ENCODE data around the gene RMND5B.
A peak's percentile ranks its signal among the peaks of the same experiment; 100 is the strongest.
"Not testable (repeated sequence)": the region's sequence is repeated elsewhere in the genome, so short reads cannot be mapped to it uniquely, and the experiment has no call there.

Gene RMND5B

DNA sequence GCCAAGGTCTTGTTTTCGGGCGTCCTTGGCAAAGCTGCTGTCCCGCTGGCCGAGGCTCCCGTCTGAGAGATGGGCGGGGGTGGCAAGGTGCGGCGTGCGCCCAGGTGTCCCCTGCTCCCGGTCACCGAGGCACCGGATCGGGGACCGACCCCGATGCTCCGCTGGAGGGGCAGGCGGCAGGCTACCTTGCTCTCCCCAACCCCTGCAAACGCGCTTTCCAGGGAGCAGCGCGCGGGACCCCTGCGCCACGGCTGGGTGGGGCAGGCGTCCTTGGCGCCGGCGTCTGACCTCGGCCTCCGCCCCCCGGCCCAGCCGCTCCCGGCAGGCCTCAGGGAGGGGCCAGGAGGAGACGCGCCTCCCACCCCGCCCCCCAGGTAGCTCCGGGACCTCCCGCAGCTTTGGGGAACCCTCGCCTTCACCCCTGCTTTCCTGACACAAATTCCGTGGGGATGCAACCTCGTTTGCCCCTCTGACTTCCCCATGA lies 16.9 kb upstream of the RMND5B start:
- no peak for DNase-seq (ENCODE audit: low read depth)

GRCh38 chr5:178114325-178115135 lies 16.3 kb upstream of the RMND5B start:
- peak; percentile 43 for DNase-seq (ENCODE audit: low read depth)

- DNase-seq (ENCODE audit: low read depth), result no peak
These were observed 15.5 kb upstream of the RMND5B start for GRCh38 chr5:178115136-178115813.

- DNase-seq (ENCODE audit: low read depth), result no peak
These were observed 15.0 kb upstream of the RMND5B start for GRCh38 chr5:178115814-178116142.

DNA sequence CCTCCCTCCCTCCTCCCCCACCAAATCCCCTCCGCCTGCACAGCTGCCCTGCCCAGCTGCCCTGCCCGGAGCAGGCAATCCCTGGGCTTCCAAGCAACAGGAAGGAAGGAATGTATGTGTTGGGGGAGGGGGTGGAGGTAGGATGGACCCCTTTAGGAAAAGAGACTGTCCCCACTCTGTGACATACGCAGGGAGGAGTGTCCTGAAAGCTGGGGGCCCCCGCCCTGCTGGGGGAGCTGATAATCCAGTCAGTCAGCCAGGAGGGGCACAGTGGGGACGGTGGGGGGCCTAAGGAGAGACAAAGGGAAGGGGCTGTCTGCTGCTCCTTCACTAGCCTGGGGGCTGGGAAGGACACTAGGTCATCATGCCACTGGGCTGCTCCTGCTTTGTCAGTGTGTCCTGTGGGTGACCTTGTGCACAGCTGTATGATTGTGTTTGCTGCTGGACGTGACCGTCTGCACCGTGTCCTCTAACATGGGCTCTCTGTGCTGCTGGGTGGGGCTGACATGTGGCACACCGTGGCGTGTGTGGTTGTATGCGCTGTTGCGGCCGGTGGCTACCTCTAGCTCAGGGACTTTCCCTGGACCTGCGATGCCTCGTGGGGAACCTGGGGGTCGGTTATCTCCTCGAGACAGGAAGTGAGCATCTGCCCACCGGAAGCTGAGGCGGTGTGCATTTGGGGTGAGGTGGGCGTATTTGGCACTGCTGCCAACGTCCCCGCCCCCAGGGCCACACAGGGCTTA lies 14.5 kb upstream of the RMND5B start:
- DNase-seq (ENCODE audit: low read depth), result peak; percentile 79

DNA sequence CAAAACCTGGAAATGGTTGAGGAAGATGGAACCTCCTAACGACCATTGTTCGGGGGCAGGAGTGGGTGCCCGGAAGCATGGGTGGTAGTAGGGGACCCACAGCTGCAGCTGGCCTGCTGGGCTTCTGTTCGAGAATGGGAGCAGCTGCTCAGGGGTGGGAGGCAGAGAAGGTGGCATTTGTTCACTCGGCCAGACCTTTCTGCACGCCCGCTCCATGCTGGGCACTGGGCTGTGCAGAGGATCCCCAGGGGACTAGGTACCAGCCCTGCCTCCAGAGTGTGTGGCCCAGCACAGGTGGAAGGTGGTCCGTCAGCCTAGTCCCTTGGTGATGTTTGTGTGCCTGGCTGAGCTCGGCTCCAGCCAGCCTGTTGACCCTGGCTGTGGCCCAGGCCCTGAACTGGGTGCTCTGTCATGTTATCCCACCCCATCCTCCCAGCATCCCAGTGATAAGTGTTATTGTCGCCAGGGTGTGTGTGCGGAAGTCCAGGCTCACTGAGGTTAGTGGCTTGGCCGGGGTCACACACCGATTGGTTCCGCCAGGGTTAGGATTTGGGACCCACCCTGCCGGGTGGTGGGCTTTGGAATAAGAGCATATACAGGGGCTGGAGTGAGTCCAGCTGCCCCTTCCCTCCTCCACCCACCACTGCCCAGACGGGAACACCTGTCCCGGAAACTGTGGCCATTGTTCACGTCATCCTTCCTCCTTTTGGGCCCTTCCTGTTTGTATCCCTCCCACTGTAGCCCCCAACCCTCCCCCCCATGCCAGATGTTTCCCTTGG lies 12.7 kb upstream of the RMND5B start:
- DNase-seq (ENCODE audit: low read depth), result no peak

DNA sequence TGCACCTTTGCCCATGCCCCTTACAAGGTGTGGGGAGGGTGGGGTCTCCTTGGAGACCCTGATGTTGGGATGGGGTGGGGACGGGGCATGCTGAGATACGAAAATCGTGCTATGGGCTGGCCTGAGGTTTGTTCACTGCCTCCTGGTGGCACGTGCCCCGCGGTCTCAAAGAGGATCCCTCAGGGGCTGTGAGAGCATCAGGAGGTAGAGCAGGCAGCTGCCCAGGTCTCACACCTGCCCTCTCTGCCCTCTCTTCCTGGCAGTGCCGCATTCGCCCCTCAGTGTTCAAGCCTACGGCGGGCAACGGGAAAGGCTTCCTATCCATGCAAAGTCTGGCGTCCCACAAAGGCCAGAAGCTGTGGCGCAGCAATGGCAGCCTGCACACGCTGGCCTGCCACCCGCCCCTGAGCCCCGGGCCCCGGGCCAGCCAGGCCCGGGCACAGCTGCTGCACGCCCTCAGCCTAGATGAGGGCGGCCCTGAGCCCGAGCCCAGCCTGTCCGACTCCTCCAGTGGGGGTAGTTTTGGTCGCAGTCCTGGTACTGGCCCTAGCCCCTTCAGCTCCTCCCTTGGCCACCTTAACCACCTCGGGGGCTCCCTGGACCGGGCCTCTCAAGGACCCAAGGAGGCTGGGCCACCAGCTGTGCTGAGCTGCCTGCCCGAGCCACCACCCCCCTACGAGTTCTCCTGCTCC lies 10.8 kb upstream of the RMND5B start:
- no peak for DNase-seq (ENCODE audit: low read depth)

DNA sequence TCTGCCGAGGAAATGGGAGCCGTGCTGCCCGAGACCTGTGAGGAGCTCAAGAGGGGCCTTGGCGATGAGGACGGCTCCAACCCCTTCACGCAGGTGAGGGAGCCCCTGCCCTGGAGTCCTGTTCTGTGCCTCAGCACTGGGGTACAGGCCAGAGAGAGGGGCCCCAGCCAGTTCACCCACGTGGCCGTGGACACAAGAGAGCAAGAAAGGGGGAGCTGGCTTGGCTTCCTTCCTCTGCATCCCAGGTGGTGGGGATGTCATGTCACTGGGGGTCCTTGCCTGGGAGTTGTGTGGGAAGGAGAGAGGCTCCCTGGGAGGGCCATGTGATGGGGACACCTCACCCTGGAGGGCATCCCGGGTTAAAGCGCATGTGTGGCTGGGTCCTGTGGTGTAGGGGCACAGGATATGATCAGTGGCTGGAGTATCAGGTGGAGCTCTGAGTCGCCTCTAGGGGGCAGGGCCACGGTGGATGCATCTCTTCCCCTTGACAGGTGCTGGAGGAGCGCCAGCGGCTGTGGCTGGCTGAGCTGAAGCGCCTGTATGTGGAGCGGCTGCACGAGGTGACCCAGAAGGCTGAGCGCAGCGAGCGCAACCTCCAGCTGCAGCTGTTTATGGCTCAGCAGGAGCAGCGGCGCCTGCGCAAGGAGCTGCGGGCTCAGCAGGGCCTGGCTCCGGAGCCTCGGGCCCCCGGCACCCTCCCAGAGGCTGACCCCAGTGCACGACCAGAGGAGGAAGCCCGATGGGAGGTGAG lies 10.0 kb upstream of the RMND5B start:
- DNase-seq (ENCODE audit: low read depth), result peak; percentile 50

DNA sequence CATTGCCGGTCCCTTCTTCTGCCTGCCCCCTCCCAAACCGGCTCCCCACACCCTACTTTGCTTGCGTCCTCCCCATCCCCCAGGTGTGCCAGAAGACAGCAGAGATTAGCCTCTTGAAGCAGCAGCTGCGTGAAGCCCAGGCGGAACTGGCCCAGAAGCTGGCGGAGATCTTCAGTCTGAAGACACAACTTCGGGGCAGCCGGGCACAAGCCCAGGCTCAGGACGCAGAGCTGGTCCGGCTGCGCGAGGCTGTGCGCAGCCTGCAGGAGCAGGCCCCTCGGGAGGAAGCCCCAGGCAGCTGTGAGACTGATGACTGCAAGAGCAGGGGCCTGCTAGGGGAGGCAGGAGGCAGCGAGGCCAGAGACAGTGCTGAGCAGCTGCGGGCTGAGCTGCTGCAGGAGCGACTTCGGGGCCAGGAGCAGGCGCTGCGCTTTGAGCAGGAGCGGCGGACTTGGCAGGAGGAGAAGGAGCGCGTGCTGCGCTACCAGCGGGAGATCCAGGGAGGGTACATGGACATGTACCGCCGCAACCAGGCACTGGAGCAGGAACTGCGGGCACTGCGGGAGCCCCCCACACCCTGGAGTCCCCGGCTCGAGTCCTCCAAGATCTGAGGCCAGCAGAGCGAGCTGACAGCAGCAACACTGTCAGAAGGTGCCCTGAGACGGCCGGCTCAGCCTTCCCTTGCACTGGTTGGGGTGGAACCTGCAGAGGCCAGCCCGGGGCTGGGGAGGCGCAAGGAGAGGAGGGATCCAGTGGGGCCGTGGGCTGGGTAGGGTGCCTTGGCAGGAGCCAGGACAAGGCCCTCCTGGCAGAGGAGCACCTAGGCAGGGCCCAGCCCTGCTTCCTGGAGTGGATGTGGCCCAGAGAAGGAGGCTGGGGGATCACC lies 9.2 kb upstream of the RMND5B start:
- no peak for DNase-seq (ENCODE audit: low read depth)

- DNase-seq (ENCODE audit: low read depth), result no peak
These were observed 8.5 kb upstream of the RMND5B start for GRCh38 chr5:178122346-178122745.

GRCh38 chr5:178123094-178123965 lies 7.5 kb upstream of the RMND5B start:
- DNase-seq (ENCODE audit: low read depth), result no peak

DNA sequence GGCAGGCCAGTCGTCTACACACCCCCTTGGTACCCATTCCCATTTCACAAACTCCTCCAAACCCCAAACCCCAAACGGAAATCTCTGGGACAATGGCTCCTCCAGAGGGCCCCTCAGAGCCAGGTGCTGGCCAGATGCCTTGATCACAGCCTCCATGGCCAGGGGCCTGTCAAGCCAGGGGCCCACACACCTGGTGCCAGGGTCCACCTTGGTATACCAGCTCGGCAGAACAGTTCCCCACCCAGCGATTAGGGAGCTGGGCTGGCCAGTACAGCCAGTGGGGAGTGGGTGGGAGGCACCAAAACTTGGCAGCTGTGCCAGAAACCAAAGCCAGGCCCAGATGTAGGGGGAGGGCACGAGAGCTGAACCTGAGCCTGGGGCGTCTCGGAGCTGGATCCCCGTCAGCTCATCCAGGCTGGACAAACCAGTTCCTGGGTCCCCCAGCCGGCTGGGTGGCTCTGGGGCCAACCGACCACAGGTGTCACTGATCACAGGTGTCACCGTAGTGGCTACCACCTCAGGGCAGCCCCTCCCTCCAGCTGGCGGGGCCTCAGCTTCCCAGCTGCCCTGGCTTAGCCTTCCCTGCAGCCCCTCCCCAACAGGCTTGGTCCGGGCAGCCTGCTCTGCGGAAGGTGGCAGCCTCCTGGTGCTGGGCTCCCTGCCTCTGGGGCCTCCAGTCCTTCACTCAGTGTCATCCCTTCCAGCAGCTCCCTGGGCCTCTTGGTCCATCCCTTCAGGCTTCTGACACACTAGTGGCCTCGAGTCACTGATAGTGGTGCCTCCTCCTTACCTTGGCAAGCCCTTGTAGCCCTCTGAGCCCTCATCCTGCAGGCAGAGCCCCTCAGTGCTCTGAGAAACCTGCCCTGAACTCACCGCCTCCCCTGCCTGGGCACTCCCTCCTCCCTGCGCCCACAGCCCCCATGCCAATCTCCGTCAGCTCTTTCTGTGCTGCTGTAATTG lies 6.6 kb upstream of the RMND5B start:
- DNase-seq (ENCODE audit: low read depth), result no peak

DNA sequence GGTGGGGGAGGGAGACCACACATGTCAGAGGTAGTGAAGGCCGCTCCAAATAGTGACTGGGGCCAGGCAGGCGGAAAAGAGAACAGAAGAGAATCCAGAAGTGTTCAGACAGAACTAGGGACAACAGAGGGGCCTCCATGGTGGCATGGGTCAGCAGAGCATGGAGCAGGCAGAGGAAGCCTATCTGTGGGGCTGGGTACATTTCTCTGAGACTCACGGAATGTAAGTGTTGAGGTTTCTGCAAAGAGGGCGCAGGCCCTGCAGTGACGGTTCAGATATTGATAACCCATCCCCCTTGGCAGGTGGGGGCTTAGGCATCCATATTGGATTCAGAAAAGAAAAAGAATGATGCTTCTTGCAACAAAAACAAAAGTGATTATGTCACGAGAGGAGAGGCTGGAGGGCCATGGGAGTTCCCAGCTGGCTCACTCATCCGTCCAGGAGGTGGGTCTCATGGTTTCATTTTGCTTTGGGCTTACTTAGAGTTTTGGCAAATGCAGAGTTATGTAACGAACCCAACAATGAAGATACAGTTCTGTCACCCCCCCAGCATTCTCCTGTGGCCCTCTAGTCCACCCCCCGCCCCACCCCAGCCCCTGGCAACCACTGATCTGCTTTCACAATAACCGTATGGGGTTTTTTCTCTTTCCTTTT lies 5.4 kb upstream of the RMND5B start:
- no peak for DNase-seq (ENCODE audit: low read depth)

GRCh38 chr5:178126556-178126955 lies 4.3 kb upstream of the RMND5B start:
- no peak for DNase-seq (ENCODE audit: low read depth)

DNA sequence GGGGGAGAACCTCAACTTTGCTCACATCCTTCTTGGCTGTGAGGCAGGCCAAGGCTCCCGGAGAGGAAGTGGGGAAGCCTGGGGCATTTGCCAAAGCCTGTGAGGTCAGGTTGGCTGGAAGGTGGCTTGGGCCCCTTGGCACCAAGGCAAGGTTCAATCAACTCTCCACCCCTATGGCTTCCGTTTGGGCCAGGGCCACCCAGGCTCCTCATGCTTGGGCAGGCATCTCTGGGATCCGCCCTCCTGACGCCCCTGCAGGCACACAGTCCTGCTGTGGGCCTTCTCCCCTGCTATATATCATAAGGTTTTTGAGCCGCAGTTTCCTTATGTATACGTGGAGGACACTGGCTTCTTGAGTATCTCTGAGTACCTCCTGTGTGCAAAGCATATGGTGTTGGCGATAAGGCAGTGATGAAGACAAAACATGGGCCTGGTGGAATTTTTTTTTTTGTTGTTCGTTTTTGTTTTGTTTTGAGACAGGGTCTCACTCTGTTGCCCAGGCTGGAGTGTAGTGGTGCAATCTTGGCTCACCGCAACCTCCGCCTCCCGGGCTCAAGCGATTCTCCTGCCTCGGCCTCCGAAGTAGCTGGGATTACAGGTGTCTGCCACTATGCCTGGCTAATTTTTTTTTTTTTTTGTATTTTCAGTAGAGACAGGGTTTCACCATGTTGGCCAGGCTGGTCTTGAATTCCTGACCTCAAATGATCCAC lies 3.4 kb upstream of the RMND5B start:
- DNase-seq (ENCODE audit: low read depth), result not testable (repeated sequence)

DNA sequence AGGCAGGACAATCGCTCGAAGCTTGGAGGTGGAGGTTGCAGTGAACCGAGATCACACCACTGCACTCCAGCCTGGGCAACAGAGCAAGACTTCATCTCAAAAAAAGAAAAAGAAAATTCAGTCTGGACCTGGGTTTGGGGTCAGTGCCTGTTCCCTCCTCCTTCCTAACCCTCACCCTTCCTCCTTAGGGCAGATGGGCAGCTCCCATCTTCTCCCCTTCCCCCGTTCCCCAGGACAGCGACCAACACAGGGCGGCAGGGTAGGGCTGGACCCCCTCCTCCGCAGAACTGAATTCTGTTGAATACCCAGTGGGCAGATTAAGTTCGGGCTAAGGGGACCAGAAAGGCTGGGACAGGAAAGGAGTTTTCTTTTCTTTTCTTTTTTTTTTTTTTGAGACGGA lies 1.5 kb upstream of the RMND5B start:
- no peak for DNase-seq (ENCODE audit: low read depth)
